T1000 (cell line): ENCODE measurements around the gene YBX1.
"Not testable (repeated sequence)": the region's sequence is repeated elsewhere in the genome, so short reads cannot be mapped to it uniquely, and the experiment has no call there.

Experiments
- DNase-seq: peaks from one replicate; lab custom pipeline; 2025; ENCODE audit warnings: mixed read lengths; lab: John Stamatoyannopoulos, UW

YBX1 gene

DNA sequence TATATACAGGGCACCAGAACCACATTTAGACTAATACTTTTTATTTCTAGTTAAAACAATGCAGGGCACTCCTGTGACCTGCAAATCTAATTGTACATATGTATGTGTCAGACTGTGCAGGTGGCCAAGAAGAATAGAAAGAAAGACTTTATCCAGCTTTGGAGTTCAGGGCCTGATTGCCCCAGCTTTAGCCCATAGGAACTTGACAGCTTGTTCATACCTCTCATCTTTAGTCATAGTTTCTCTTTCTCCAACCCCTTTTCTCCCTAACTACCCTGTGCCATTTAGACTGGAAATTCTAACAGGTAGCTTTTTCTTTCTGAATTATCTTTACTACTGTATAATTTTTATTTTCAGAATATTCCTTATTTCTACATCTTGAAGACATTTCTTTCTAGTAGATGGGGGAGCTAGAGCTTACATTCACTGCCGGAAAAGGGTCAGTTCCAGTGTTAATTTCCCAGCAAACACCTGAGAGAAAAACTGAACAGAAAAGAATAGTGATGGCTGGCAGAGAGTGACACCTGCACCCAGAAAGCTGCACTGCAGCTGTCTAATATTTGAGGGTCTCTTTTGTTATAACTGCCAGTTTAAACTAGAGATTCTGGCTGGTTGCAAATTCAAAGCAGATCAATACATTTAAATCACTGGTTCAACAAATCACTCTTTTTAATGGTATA is 8.4 kb downstream of the YBX1 start:
- no peak for DNase-seq

DNA sequence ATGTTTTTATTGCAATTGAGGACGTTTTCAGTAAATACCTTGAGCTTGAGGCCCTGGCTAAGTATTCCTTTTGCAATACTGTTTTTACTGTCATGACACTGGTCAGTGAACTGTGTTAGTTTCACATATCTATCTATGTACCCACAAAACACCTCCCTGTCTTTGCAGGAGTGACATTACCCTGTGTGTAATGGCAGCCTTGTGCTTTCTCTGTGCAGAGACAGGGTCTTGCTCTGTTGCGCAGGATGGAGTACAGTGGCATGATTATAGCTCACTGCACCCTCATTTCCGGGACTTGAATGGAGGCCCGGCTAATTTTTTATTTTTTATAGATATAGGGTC is 8.9 kb downstream of the YBX1 start:
- DNase-seq, result no peak

DNA sequence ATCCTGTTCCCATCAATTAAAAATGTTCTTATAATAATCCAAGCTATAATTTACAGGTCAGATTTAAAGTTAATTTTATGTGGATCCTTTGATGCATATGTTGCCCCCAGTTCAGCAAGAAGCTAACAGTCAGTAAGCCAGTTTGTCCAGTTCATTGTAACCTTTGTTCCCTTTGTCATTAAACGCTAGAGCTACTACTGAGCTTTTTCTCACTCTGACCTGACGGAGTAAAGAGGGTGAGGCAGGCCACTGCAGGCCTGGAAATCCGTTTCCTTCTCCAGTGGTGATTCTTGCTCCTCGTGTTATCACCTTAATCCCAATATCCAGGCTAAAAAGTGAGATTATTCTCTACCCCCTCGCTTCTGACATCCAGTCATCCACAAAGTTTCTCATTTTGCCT is 10.2 kb downstream of the YBX1 start:
- no peak for DNase-seq

GRCh38 chr1:42692911-42693310 is 10.7 kb downstream of the YBX1 start:
- DNase-seq, result no peak

GRCh38 chr1:42698081-42698813 is 16.0 kb downstream of the YBX1 start:
- no peak for DNase-seq

DNA sequence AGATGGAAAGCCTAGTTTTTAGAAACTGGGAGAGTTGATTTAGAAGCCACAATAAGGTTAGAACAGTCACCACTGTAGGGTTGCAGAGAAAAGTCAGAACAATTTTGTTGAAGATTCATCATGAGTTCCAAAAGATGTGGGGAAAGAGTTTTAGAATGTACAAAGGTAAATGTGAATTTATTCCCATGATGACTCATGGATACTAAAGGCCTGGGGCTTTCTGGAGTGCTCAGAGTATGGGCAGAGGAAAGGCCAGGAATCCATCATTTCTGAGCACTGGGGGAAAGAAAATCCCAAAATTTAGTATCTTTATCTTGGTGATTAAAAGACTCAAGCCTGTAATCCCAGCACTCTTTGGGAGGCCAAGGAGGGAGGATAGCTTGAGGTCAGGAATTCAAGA is 17.8 kb downstream of the YBX1 start:
- DNase-seq, result no peak

GRCh38 chr1:42703888-42704464 is 21.8 kb downstream of the YBX1 start:
- no peak for DNase-seq

DNA sequence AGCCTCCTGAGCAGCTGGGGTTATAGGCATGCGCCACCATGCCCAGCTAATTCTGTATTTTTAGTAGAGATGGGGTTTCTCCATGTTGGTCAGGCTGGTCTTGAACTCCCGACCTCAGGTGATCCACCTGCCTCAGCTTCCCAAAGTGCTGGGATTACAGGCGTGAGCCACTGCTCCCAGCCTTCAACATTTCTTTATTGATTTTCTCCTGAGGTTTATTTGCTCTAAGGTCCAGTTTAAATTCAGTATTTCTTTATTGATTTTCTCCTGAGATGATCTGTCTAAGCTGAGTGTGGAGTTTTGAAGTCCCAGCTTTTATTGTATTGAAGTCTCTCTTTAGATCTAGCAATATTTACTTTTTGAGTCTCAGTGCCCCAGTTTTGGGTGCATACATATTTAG is 30.6 kb downstream of the YBX1 start:
- DNase-seq, result not testable (repeated sequence)

DNA sequence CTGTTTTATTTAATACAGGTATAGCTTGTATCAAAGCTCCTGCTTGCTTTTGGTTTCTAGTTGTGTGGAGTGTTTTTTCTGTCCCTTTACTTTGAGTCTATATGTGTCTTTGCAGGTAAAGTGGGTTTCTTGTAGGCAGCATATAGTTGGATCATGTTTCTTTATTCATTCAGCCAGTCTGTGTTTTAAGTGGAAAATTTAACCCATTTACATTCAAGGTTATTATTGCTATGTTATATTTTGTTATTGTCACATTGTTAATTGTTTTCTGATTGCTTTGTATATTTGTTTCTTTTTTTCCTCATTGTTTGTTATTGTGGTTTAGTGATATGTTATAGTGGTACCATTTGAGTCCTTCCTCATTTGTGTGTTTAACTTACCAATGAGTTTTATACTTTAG is 31.1 kb downstream of the YBX1 start:
- DNase-seq, result no peak

DNA sequence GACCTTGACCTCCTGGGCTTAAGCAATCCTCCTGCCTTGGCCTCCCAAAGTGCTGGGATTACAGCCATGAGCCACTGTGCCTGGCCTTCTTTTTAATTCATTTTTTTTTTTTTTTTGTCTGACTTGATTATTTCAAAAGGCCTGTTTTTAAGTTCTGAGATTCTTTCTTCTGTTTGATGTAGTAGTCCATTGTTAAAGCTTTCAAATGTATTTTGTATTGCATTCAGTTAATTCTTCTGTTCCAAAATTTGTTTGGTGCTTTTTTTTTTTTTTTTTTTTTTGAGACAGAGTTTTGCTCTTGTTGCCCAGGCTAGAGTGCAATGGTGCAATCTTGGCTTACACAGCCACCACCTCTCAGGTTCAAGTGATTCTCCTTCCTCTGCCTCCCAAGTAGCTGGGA is 32.2 kb downstream of the YBX1 start:
- not testable (repeated sequence) for DNase-seq

DNA sequence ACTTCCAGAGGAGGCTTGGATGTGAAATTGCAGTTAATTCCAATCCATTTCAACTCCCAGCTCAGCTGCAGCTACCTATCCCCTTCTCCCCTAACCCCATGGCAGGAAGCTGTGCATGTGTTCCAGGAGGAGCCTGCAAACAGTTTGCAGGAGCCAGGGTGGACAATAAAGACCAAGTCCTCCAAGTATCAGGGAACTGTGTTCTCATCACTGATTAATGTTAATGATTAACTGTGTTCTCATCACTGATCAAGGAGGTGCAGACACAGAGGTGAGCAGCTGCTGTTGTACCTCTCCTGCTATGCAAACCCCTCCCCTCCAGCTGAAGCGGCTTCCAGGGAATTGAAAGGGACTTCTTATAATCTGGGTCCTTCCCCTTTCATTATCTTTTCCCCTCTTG is 38.6 kb downstream of the YBX1 start:
- DNase-seq, result no peak

DNA sequence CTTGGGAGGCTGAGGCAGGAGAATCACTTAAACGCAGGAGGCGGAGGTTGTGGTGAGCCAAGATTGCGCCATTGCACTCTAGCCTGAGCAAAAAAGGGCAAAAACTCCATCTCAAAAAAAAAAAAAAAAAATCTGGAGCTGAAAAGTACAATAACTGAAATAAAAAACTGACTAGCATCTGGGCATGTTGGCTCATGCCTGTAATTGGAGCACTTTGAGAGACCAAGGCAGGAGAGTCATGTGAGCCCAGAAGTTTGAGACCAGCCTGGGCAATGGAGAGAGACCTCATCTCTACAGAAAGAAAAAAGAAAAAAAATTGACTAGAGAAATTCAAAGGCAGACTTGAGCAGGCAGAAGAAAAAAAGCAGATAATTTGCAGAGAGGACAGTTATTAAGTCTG is 39.7 kb downstream of the YBX1 start:
- no peak for DNase-seq

- DNase-seq, result not testable (repeated sequence)
Measured at GRCh38 chr1:42722403-42722802, 40.2 kb downstream of the YBX1 start.

DNA sequence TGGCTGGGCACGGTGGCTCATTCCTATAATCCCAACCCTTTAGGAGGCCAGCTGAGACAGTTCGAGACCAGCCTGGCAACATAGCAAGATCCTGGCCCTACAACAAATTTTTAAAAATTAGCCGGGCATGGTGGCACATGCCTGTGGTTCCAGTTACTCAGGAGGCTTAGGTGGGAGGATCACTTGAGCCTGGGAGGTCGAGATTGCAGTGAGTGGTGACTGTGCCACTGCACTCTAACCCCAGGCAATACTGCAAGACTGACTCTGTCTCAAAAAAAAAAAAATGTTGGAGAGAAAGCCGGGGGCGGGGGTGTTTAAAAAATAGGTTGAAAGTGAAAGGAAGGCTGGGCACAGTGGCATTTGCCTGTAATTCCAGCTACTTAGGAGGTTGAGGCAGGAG is 41.3 kb downstream of the YBX1 start:
- no peak for DNase-seq

- not testable (repeated sequence) for DNase-seq
Measured at GRCh38 chr1:42725820-42726219, 43.6 kb downstream of the YBX1 start.

DNA sequence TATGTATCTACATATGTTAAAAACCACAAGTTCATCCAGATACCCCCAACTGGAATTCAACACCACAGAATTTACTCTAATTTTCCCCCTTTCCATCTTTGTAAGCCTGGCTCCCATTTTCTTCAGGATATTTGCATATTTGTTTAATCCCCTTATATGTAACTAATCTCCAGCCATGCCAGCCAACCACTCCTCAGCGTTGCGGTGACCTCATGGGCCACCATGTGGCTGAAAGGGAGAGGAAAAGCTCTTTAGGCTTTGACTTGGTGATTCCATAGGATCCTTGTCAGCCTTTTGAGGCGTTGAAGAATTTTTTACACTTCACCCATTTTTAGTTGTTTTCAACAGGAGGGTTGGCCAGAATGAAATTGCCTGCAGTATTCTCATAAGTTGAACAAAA is 47.8 kb downstream of the YBX1 start:
- DNase-seq, result no peak

- DNase-seq, result no peak
Measured at GRCh38 chr1:42730988-42731387, 48.8 kb downstream of the YBX1 start.

- no peak for DNase-seq
Measured at GRCh38 chr1:42731585-42731984, 49.4 kb downstream of the YBX1 start.

DNA sequence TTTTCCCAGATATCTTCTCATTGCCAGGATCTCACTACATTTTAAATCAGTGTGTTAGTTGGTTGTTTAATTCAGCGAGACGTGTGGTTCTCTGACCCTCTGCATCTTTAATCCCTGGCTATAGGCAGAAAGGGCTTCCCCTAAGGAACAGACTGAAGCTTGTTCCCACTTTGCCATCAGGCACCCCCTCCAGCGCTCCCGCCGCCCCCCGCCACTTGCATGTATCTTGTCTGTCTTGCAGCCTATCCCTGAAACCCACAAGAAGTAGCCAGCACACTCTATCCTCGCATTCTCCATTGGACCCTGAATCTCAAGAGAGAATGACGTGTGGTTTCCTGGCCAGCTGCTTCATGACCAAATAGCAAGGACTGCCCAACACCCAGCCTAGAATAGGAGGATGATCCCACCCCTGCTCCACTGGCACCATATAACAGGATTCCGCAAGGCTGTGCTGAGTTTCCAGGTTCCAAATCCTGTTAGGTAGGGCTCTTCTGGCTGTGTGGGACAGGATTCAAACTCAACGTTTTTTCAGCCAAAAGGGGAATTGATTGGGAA is 50.0 kb downstream of the YBX1 start:
- DNase-seq, result no peak

GRCh38 chr1:42733415-42734200 is 51.4 kb downstream of the YBX1 start:
- DNase-seq, result no peak

DNA sequence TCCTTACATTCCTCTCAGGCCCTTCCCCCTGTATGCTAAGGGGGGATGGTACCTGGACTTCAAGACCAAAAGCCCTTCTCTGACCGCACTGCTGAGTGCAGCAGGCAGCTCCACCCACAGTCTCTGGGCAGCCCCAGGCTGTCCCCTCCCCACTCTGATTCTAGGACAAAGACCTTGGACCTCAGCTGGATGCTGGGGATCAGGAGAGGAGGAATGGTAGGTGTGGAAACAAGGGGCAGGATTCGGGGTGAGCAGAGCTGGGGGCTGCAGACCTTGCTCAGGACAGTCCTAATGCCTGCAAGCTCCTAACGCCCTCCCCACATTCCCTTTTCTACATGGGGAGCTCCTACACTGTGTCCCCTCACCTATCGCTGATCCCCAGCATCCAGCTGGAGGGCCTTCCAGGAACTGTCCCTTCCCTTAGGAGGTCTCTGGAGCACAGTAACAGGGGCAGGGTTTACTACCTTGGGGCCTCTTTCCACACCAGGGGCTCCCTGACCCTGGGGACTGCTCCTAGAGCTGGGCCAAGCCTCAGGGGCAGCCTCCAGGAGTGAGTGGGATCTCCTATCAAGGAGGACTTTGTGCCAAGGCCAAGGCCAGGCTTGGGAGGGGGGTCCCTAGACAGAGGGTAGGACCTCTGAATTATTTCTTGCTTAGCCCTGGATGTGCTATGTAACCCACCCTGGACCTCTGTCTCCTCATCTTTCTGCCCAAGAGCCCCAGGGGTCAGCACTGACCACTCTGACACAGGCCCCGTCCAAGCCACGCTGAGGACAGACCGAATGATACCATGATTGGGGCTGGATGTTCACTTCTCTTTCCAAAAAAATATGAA is 52.2 kb downstream of the YBX1 start:
- no peak for DNase-seq

GRCh38 chr1:42735056-42735455 is 52.8 kb downstream of the YBX1 start:
- DNase-seq, result no peak
